HG02938 (cell line): ENCODE data around the gene SMIM30.

Experiments
- ATAC-seq: cut with Tn5 transposase; IDR thresholded peaks from one replicate; pipeline ENCODE4 v1.9.1; 2021; ENCODE audit warnings: mild to moderate bottlenecking, moderate library complexity; ENCODE audit not compliant: unreplicated experiment

The SMIM30 gene

DNA sequence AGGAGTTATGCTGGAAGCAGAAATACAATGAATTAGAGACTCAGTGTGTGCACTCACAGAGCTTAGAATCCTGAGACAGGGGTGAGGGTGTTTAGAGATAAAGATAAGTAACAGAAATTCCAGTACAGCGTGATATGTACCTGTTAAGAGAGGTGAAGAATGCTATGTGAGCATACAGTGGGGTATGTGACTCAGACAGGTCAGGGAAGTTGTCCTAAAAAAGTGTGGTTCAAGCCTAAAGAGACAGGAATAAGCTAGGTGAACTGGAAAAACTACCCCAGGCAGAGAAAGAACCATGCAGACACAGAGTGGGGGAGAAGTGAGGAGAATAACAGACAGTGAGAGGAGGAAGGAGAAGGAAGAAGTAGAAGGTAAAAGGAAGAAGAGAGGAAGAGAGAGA is 8.6 kb downstream of the SMIM30 start:
- ATAC-seq: no peak

DNA sequence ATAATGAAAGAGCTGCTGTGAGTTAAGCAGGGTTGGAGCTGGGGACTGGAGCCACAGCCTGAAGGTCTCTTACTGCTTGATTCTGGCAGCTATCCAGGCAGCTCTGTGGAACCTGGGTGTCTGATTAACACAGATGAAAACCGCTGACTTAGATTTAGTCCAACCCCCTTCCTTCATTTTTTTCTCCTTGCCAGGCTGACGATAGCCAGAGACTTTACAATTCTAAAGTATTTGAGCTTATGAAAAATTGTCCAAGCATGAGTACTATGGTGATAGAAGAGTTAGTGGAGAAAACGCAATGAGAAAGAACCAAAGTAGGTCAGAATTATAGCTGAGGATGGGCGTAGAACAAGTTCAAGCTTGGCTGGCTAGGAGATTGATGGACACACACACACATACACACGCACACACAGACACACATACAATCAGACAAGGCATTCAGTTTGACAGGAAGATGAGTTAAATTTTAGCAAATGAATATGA is 18.2 kb downstream of the SMIM30 start:
- ATAC-seq: no peak

DNA sequence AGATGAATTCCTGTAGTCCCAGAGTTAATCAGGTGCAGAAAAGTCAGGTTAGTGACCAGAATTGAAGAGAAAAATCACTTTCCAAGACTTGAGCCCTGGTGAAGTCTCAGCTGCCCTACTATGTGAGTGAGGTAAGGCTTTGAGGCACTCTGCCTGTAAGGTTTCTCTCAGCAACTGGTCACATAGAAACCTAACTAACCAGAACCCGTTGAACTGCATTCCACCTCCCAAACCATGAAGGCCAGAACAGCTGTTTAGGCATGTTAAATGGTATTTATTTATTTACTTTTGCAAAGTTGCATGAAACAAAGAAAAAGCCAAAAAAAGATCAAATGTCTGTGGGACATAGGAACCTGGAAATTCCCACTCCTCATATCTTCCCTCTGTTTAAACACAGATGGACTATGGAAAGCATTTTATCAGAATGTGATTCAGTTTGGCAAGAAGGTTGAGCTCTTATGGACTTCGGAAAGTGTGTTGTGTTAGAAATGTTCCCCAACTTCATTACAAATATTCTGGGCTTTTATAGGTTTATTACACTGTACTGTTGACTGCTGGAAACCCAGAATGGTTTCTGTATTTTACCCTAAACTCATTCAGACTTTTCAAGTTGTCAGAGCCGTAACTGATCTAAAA is 19.0 kb downstream of the SMIM30 start:
- ATAC-seq: no peak

DNA sequence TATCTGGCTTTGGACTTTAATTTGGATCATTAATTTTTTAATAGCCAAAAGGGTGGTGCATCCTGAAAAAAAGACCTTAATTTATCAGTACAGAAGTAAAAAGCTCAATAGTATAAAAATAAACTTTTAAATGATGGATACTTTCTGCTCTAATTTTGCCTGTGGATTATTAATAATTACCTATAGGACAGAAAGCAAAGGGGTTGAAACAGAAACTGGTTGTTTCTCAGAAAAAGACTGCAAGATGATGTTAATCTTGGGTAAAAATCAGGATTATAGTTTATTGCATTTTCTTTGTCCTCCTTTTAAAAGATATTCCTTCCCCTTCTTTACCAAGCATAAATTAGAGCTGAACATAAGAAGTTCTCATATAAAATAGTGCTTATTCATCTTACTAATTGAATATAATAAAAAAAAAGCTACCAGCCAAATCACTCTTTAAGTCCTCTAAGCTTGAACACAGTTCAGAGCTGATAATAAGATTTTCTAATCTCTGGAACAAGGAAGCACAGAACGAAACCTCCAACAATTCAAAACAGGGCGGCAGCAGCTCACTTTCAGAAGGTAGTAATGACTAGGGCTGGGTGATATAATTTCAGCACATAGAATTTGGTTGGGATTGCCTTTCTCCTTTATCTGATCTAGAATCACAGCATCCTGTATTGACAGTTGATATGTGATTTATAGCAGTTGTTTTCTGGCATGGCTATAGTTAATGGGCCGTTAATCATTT is 23.7 kb downstream of the SMIM30 start:
- no peak for ATAC-seq

DNA sequence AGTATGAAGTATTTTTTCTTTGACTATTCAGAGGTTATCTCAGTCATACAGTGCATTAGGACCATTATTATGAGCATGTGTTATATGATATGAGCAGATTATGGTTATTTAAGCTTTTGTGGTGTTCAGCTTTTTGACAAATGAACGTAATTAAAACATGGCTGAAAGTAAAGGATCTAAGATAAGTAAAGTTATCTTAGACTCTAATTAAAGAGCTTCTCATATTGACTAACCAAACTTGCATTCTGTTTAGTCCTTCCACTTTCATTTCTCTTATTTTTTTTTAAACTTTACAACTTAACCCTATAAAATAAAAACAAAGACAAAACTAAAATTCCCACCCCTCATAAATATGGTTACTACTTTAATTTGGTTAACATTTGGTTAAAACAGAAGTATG is 24.8 kb downstream of the SMIM30 start:
- ATAC-seq: no peak

DNA sequence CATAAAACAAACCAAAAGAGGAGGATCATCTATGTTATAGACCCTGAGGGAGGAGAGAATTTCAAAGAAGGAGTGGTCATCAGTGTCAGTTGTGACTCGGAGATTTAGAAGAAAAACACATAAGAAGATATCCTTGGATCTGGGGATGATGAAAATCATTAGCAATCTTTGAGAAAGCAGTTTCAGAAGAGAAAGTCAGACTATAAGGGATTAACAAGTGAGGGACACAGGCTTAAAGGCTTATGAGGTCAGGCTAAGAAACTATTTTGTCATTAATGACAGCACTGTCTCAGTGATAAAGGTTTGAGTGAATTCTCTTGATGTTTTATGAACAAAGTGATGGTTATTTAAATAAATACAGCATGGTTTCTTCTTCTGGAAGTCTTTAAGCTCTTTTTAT is 25.6 kb downstream of the SMIM30 start:
- ATAC-seq: no peak

DNA sequence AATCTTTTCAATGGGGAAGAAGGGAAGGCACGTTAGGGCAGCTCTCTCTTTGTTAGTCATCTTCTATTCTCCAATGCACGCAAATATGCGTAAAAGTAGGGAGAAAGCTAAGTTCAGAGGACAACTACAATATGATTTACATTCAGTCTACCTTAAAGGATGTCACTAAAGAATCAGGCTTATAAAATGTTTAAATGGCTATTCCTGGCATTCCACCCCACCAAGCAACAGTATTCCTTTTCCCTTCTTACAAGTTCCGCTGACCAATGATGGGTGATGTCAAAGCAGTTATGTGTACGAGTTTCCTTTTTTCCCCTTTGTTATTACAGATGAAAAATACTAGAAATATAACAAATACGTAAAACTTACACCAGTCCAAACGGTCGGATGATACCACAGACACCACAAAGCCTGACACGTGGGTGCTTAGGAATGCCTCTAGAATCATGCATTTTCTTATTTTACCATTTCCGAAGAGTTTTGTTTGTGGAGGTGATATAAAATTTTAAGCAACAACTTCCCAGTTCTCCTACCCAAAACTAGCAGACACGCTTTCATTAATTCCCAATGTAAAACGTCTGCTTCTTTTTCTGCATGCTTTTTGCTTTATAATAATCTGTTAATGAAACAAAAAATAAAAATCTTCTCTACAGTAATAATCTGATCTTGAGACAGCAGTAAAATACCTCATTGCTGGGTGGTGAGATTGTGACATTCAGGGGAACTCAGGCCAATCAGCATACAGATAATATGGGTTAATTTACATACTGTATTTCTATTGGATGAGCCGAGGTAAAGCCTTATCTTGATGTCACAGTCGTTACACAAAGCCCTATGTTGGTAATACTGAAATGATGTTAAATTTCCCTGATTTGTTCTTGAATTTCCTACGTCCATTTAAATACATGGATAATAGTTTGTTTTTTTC is 31.0 kb downstream of the SMIM30 start:
- ATAC-seq: no peak

DNA sequence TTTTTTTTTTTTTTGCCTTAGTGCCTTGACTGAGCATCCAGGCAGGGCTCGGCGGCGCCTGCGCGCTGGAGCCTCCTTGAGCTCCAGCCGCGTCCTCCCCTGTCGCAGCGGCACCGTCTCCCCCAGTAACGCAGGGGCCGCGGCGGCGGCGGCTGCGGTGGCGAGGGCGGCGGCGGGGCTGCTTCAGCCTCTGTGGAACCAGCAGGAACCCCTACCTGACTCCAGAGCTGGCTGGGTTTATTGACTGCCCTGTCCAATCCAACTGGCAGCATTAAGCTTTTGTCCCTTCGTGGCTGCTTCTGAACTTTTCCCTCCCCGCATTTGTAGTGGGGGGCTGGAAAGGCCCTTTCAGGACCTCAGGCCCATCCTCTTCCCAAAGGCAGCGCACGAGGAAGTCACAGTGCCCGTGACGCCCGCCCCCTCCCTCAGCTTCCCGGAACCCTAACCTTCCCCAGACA is 31.9 kb downstream of the SMIM30 start, which contains the start of gene GPR85:
Gene GPR85 (minus strand): TSS at position 397 of the 458 bp plus-strand sequence. CDS start 2,106 bp downstream, outside the sequence.
- ATAC-seq: peak; percentile 51

DNA sequence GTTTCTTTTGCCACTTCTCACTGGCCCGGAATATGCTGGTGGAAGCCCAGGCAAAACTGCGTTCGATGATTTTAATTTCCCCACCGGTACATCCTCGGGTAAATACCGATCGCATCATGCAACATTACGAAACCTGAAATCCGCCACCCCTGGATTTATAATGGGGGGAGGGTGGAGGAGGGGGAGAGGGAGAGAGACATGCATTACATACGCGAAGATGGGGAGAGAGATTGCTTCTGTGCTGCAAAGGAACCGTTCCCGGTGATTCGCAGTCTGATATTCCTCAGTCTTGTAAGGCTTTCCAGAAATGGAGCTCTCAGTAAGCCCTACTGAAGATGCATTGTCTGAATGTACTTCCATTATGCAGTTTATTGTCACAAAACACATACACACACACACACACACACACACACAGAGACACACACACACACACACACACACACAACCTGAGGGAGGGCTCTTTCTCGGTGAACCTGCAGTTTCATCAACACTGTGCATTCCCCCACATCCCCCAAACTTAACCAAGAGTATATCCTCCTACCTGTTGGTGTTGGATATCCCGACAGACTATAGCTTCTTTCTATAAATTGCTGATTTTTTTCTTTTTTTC is 32.5 kb downstream of the SMIM30 start:
- no peak for ATAC-seq

DNA sequence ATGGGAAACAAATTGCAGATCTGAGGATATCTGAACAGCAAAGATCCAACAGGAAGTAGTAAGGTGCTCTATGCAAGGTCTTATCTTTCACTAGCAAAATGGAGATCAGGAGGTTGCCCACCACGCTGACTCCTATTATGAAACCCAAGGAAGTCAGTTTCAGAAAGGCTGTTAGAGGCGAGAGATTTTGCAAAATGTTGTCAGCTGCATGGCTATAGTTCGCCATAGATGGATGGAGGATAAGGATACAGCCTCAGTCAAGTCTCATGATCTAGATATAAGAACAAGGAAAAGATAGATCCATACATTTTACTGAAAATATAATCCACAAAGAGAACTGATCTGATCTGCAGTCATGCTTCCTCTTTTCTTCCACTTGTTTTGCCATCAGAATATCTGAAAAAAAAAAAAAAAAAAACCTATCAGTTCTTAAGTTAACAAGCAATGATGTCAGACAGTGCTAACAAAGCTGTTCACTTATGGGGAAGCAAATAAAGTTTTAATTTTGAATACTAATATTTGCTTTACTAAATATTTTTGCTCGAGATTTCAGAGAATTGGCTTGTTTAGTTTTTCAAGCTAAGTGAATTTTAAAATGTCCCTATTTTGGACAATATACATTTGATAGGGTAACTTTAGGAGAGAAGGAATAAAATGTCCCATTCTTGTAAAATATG is 33.7 kb downstream of the SMIM30 start:
- ATAC-seq: no peak

DNA sequence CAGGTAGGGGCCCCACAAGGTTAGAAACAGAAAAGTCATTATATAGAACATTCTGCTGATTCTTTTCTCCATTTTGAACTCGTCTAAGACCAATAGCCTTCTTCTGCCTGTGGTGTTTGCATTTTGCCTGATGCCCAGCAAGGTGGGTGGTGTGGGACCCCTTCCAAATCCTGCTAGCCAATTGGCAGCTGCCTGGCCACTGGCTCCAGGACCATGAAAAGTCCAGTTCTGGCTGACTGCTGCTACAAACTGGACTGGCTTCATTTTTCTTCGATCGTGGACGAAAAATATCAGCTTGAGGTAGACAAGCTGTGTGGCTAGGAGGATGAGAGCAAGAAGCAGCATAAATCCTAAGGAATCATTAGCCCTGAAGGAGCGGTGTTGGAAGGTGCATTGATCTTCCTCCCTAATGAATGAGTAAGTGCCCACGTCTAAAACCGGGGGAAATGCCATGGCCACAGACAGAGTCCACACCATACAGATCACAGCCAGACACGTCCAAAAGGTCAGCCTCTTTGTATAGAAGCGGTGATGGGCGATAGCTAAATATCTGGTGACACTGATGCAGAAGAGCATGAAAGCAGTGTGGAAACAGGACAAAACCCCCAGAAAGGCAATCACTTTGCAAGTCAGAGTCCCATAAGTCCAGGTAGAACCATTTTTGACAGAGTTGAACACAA is 34.4 kb downstream of the SMIM30 start:
- no peak for ATAC-seq

DNA sequence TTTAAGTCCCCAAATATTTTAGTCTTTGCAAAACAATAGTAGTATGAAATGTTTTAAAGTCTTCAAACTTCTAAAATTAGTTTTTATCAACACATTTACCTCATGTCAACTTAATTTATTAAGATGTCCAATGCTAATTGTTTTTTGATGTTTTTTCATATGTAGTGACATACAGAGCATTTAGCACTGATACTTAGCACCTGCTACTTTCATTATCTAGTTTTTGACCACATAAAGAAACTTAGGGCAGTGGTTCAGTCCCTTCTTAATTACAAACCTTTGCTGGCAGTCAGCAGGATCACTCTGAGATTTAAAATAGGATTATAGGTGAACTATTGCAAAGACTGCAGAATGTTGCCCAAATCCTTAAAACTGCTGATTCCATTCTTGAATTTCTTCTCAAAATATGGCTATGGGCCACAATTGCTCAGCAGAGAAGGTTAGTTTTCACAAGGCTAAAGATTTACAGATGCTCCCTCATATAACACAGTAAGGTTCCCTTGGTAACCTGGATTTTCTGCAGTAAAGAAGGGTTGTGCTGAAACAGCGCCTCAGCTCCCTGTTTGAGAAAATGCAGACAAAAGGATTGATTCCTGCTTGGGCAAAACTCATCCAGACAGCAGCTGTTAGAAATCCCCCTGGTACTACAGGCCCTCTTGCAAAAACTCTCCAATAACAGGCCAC is 35.1 kb downstream of the SMIM30 start:
- peak; percentile 57 for ATAC-seq

DNA sequence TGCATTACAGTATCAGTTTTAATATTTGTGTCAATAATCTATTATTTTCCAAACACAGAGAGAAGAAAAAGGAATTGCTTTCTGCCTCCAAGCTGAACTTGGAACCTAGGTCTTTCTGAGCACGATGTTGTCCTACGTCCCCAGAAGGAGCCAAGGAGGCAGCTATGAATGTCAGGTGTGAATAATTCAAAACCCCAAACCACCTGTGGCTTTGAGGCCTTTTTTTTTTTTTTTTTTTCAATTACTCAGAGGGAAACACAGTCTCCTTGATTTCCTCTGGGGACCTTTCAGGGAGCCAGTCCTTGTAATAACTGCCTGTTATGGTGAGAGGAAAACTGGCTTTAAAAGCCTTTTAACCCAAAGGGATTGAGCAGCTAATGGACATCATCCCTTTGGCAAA is 40.0 kb downstream of the SMIM30 start:
- ATAC-seq: no peak

DNA sequence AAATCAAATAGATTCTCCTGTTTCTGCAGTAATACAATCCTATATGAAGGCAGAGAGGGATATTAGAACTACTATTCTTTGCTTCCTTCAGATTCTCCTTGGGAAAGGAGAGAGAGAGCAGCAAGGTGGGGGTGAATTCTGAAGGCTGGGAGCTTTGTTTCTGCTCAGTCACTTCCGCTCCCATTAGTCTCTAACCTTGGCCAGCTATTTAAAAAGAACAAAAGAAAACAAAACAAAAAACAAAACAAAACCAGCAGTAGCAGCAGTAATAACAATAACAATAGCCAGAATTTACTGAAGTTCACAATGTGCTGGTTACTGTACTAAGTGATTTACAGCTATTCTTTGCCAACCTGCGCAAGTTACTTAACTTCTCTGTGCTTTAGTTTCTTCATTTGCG is 41.7 kb downstream of the SMIM30 start:
- ATAC-seq: no peak

DNA sequence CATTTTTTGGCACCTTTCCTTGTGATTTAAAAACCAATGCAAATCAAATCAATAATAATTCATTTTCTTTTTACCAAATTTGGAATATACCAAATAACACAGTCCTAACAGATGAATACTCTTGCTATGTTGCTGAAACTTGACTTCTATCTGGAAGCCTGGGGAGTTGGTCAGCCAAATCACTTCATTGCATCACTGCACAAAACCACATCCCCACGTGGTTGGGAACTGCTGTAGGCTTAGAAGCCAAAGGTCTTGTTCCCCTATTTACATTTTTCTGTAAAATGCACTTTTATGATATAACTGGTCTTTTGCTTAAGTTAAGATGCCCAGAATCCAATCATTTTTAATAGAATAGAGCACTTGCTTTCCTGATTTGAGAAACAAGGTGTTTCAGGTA is 46.9 kb downstream of the SMIM30 start:
- no peak for ATAC-seq
